ENCODE data around the gene PTPRU.

DNA sequence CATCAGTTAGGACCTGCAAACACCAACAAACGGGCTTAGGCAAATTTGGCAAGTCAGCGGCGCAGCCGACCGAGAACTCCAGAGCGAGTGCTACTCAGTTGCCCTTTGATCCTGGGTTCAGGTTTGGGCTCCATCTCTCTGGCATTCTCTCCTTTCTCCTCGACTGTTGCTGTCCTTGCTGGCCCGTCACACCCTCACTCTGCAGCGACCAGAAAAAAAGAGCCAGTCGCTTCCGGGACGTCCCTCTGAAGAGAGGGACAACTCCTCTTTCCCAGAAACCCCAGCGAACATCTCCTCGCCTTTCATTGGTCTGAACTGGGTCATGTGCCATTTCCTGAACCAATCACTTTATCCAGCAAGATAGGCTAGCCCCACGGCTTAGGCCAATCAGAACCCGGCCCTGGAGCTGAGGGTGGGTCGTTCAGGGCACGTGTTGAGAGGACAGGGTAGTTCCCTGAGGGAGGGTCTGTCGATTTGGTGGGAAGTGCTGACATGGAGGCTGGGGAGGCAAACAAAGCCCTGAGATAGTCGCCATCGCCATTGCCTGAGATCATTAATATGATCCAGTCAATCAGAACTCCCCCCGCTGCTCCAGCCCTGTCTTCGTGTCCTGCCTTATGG, 113.7 kb downstream of the PTPRU start:
- TF ChIP-seq POLR2AphosphoS5 (IDR thresholded peaks at IDR 0.05; ENCODE audit: low read depth, low read length) (no peak), ATF3 (IDR thresholded peaks at IDR 0.05) (no peak), EZH2 (IDR thresholded peaks at IDR 0.05) (no peak), YY1 (IDR thresholded peaks at IDR 0.05; ENCODE audit: extremely low read depth, insufficient replicate concordance, low read depth, low read length) (no peak), SRF (IDR thresholded peaks at IDR 0.05; ENCODE audit: low read depth) (no peak), REST (IDR thresholded peaks at IDR 0.05; ENCODE audit: low read depth) (no peak), SIN3A (IDR thresholded peaks at IDR 0.05; ENCODE audit: low read depth) (no peak), SP1 (IDR thresholded peaks at IDR 0.05; ENCODE audit: low read depth) (no peak), POLR2A (IDR thresholded peaks at IDR 0.05; ENCODE audit: borderline replicate concordance, extremely low read depth, insufficient read depth, insufficient read length) (no peak), ZNF274 (IDR thresholded peaks at IDR 0.05; ENCODE audit: low read depth, low read length) (no peak)
- TF ChIP-seq, protein P1, sequence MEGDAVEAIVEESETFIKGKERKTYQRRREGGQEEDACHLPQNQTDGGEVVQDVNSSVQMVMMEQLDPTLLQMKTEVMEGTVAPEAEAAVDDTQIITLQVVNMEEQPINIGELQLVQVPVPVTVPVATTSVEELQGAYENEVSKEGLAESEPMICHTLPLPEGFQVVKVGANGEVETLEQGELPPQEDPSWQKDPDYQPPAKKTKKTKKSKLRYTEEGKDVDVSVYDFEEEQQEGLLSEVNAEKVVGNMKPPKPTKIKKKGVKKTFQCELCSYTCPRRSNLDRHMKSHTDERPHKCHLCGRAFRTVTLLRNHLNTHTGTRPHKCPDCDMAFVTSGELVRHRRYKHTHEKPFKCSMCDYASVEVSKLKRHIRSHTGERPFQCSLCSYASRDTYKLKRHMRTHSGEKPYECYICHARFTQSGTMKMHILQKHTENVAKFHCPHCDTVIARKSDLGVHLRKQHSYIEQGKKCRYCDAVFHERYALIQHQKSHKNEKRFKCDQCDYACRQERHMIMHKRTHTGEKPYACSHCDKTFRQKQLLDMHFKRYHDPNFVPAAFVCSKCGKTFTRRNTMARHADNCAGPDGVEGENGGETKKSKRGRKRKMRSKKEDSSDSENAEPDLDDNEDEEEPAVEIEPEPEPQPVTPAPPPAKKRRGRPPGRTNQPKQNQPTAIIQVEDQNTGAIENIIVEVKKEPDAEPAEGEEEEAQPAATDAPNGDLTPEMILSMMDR (IDR thresholded peaks at IDR 0.05 in 2 of 3, conservative IDR thresholded peaks at IDR 0.05 in 1 of 3; ENCODE audit: borderline replicate concordance in 1 of 3, insufficient read depth in 1 of 3, low read depth in 2 of 3, low read length in 2 of 3) = no peak
- TF ChIP-seq, protein P2, sequence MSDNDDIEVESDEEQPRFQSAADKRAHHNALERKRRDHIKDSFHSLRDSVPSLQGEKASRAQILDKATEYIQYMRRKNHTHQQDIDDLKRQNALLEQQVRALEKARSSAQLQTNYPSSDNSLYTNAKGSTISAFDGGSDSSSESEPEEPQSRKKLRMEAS (IDR thresholded peaks at IDR 0.05) = no peak
